K562 (cell line): Measurements from ENCODE around the gene DYRK1A. TPM values are rescaled to one million over a fixed set of nuclear protein-coding genes. Genes with fewer than 3 reads are reported as not detected.

Source experiments
- DEAF1 ChIP-seq: fragments of 450-650 bp; formaldehyde crosslinking; IDR thresholded peaks from 2 replicates; pipeline ENCODE4 v1.4.0; 2020; ENCODE audit warnings: mild to moderate bottlenecking, moderate library complexity
- HSF4 ChIP-seq: fragments of 250-450 bp; sonication (Bioruptor Pico); IDR thresholded peaks from 2 replicates; pipeline ENCODE4 v2.1.2; 2022; ENCODE audit warnings: mild to moderate bottlenecking, moderate library complexity, borderline replicate concordance
- IRF9 ChIP-seq: fragments of 450-650 bp; IDR thresholded peaks from 2 replicates; pipeline ENCODE4 v1.6.1; 2016; ENCODE audit warnings: missing biosample characterization, missing genetic modification characterization
- NCOR1 ChIP-seq: fragments of 450-650 bp; IDR thresholded peaks from 2 replicates; pipeline ENCODE4 v1.6.1; 2016; ENCODE audit warnings: mild to moderate bottlenecking, moderate library complexity
- POLR2AphosphoS2 ChIP-seq: IDR thresholded peaks from 2 replicates; pipeline ENCODE4 v1.6.1; 2012; ENCODE audit warnings: low read length, improper control_type of control experiment
- RAD21 ChIP-seq, 2 experiments: fragments of 250-450 bp in 1 of 2; fragments of 450-650 bp in 1 of 2; sonication (Bioruptor Pico) in 1 of 2; formaldehyde crosslinking in 1 of 2; IDR thresholded peaks in 1 of 2; conservative IDR thresholded peaks in 1 of 2; 2 replicates each; pipeline versions ENCODE4 v1.4.0 to v1.8.0; 2020 to 2022; ENCODE audit warnings: mild to moderate bottlenecking in 2 of 2, moderate library complexity in 1 of 2
- RCOR1 ChIP-seq, 2 experiments: IDR thresholded peaks; 2 replicates each; pipeline ENCODE4 v1.6.1; 2012; ENCODE audit warnings: low read depth in 2 of 2, low read length in 2 of 2, borderline replicate concordance in 1 of 2, improper control_type of control experiment in 1 of 2
- STAT5A ChIP-seq: IDR thresholded peaks from 2 replicates; pipeline ENCODE4 v1.6.1; 2012; ENCODE audit warnings: low read length, inconsistent platforms, borderline replicate concordance
- TAF9B ChIP-seq: fragments of 450-650 bp; IDR thresholded peaks from 2 replicates; pipeline ENCODE4 v1.6.1; 2018; ENCODE audit warnings: mild to moderate bottlenecking; ENCODE audit not compliant: partially characterized antibody
- TRIM28 ChIP-seq: fragments of 450-650 bp; IDR thresholded peaks from 2 replicates; pipeline ENCODE4 v1.6.1; 2017
- UBTF ChIP-seq, 2 experiments: IDR thresholded peaks; 2 replicates each; pipeline ENCODE4 v1.6.1; 2012; ENCODE audit warnings: improper control_type of control experiment in 2 of 2, low read depth in 2 of 2, low read length in 2 of 2, borderline replicate concordance in 1 of 2
- ZBTB2 ChIP-seq: fragments of 450-650 bp; IDR thresholded peaks from 2 replicates; pipeline ENCODE4 v1.6.1; 2016; ENCODE audit warnings: antibody characterized with exemption
- ZNF239 ChIP-seq: fragments of 250-450 bp; sonication (Bioruptor Pico); IDR thresholded peaks from 2 replicates; pipeline ENCODE4 v1.4.0; 2020; ENCODE audit warnings: mild to moderate bottlenecking
- ZNF277 ChIP-seq: fragments of 250-450 bp; sonication (Bioruptor Pico); IDR thresholded peaks from 2 replicates; pipeline ENCODE4 v1.8.0; 2022; ENCODE audit warnings: inconsistent platforms, mild to moderate bottlenecking, moderate library complexity, borderline replicate concordance
- ZNF511 ChIP-seq: sonication (generic); formaldehyde crosslinking; IDR thresholded peaks from 2 replicates; pipeline ENCODE4 v1.8.0; 2022; ENCODE audit warnings: mild to moderate bottlenecking, missing genetic modification reagents
- ZNF639 ChIP-seq, 2 experiments: fragments of 200-800 bp in 1 of 2; sonication (Bioruptor generic) in 1 of 2; sonication (generic) in 1 of 2; formaldehyde crosslinking in 1 of 2; IDR thresholded peaks in 1 of 2; conservative IDR thresholded peaks in 1 of 2; 2 replicates each; pipeline versions ENCODE4 v1.5.0 to v1.6.1; 2016 to 2020; ENCODE audit warnings: missing compliant biosample characterization in 1 of 2, missing genetic modification characterization in 1 of 2, missing genetic modification reagents in 1 of 2
- ZZZ3 ChIP-seq: fragments of 450-650 bp; IDR thresholded peaks from 2 replicates; pipeline ENCODE4 v1.6.1; 2016; ENCODE audit warnings: antibody characterized with exemption, mild to moderate bottlenecking, moderate library complexity
- polyA plus RNA-seq, 8 experiments: library from polyadenylated mRNA; depleted of rRNA in 4 of 8; stranded (reverse) in 5 of 8; unstranded in 3 of 8; fragments of >200 nt; fragmentation: Nextera tagmentation in 2 of 8; fragmentation: Illumina TruSeq in 1 of 8; extraction: Ambion mirVana in 2 of 8; extraction: Trizol in 1 of 8; gene quantifications; 2 replicates each; pipeline versions ENCODE4 v1.2.1 to v1.2.3, GENCODE V29; 2011 to 2014; ENCODE audit warnings: inconsistent platforms in 1 of 8, missing spikeins in 1 of 8
- total RNA-seq, 7 experiments: library from RNA; depleted of rRNA in 6 of 7; stranded (reverse); fragments of >200 nt in 6 of 7; fragmentation: Illumina TruSeq in 2 of 7; extraction: Trizol in 2 of 7; gene quantifications; 2 replicates each; pipeline versions ENCODE4 v1.2.1 to v1.2.3, GENCODE V29; 2011 to 2021; ENCODE audit warnings: low replicate concordance in 1 of 7

The DYRK1A gene
- total and polyA plus RNA-seq, 9 of the 15 experiments (the other 6 are each of a cell fraction or from before 2014, with no cell fraction given), result 3.7 to 64.8 (median 42.3) TPM

GRCh38 chr21:37378700-37379139 is 12.1 kb downstream of the DYRK1A start (continued):
- 0 out of 2 replicates have a peak, but pooled peaks have one; percentile 45 for TF ChIP-seq ZZZ3
- TF ChIP-seq TAF9B, result no peak
- no peak for TF ChIP-seq STAT5A
- no peak for TF ChIP-seq ZNF239
- TF ChIP-seq TRIM28, result no peak
- no peak; a peak in 1 of 4 replicates for TF ChIP-seq RCOR1 (IDR thresholded peaks at IDR 0.05; ENCODE audit: borderline replicate concordance in 1 of 2, low read depth in 2 of 2, low read length in 2 of 2)
- TF ChIP-seq ZNF277 (CRISPR knock-in tag), result no peak
- no peak for TF ChIP-seq DEAF1 (CRISPR knock-in tag)
- TF ChIP-seq ZBTB2, result no peak
- TF ChIP-seq RAD21 (CRISPR knock-in tag; conservative IDR thresholded peaks at IDR 0.05 in 1 of 2, IDR thresholded peaks at IDR 0.05 in 1 of 2), result no peak
- TF ChIP-seq ZNF639 (CRISPR knock-in tag; conservative IDR thresholded peaks at IDR 0.05 in 1 of 2, IDR thresholded peaks at IDR 0.05 in 1 of 2), result no peak
- no peak for TF ChIP-seq IRF9 (tag)
- TF ChIP-seq UBTF (IDR thresholded peaks at IDR 0.05; ENCODE audit: borderline replicate concordance in 1 of 2, low read depth in 2 of 2, low read length in 2 of 2), result 0 out of 4 replicates have a peak, but pooled peaks of 1 of the 2 experiments have one; percentile 26
- no peak for TF ChIP-seq HSF4 (CRISPR knock-in tag)
- no peak for TF ChIP-seq POLR2AphosphoS2
- TF ChIP-seq ZNF511, result no peak
- peak; percentile 40 for TF ChIP-seq NCOR1
